Measurements from ENCODE around the gene SMIM38.

- no peak for TF ChIP-seq POLR2A (IDR thresholded peaks at IDR 0.05)
- no peak for TF ChIP-seq CTCF (IDR thresholded peaks at IDR 0.05)
- no peak for TF ChIP-seq POLR2AphosphoS5 (IDR thresholded peaks at IDR 0.05)
Measured at GRCh38 chr11:69155302-69156234, at the start of gene SMIM38.

All from breast epithelium (tissue), 3 donors.